ENCODE measurements around the gene TRANK1.
"Not testable (repeated sequence)": the region's sequence is repeated elsewhere in the genome, so short reads cannot be mapped to it uniquely, and the experiment has no call there.

Gene TRANK1

GRCh38 chr3:36957862-36958686 lies 13.2 kb upstream of the TRANK1 start:
- DNase-seq (ENCODE audit: low read depth in 3 of 3), result no peak

GRCh38 chr3:36957063-36957462 lies 12.2 kb upstream of the TRANK1 start:
- no peak for DNase-seq (ENCODE audit: low read depth in 3 of 3)

GRCh38 chr3:36956155-36956554 lies 11.3 kb upstream of the TRANK1 start:
- no peak for DNase-seq (ENCODE audit: low read depth in 3 of 3)

GRCh38 chr3:36954452-36955134 lies 9.7 kb upstream of the TRANK1 start:
- DNase-seq (ENCODE audit: low read depth in 3 of 3), result no peak

- not testable (repeated sequence) for DNase-seq (ENCODE audit: low read depth in 3 of 3)
Measured at GRCh38 chr3:36947814-36948213, 3.0 kb upstream of the TRANK1 start.

- DNase-seq (ENCODE audit: low read depth in 3 of 3), result no peak
Measured at GRCh38 chr3:36945333-36945980, 603 bp upstream of the TRANK1 start.

- DNase-seq (ENCODE audit: low read depth in 3 of 3), result peak in 2 of 3 experiments; percentile 13 to 38
Measured at GRCh38 chr3:36944012-36944640, 728 bp downstream of the TRANK1 start.

GRCh38 chr3:36943601-36944000 lies 1.3 kb downstream of the TRANK1 start:
- no peak for DNase-seq (ENCODE audit: low read depth in 3 of 3)

GRCh38 chr3:36942638-36943248 lies 2.1 kb downstream of the TRANK1 start:
- no peak for DNase-seq (ENCODE audit: low read depth in 3 of 3)

- DNase-seq (ENCODE audit: low read depth in 3 of 3), result no peak
Measured at GRCh38 chr3:36941658-36942057, 3.2 kb downstream of the TRANK1 start.

- no peak for DNase-seq (ENCODE audit: low read depth in 3 of 3)
Measured at GRCh38 chr3:36941162-36941561, 3.7 kb downstream of the TRANK1 start.

GRCh38 chr3:36937492-36937891 lies 7.4 kb downstream of the TRANK1 start:
- DNase-seq (ENCODE audit: low read depth in 3 of 3), result no peak

GRCh38 chr3:36933540-36934296 lies 11.1 kb downstream of the TRANK1 start:
- DNase-seq (ENCODE audit: low read depth in 3 of 3), result no peak

- not testable (repeated sequence) for DNase-seq (ENCODE audit: low read depth in 3 of 3)
Measured at GRCh38 chr3:36931424-36931823, 13.4 kb downstream of the TRANK1 start.

GRCh38 chr3:36928220-36928619 lies 16.6 kb downstream of the TRANK1 start:
- no peak for DNase-seq (ENCODE audit: low read depth in 3 of 3)

- no peak for DNase-seq (ENCODE audit: low read depth in 3 of 3)
Measured at GRCh38 chr3:36926292-36926897, 18.5 kb downstream of the TRANK1 start.

- DNase-seq (ENCODE audit: low read depth in 3 of 3), result no peak
Measured at GRCh38 chr3:36924744-36925521, 19.9 kb downstream of the TRANK1 start.

- no peak for DNase-seq (ENCODE audit: low read depth in 3 of 3)
Measured at GRCh38 chr3:36923981-36924743, 20.7 kb downstream of the TRANK1 start.

- DNase-seq (ENCODE audit: low read depth in 3 of 3), result no peak
Measured at GRCh38 chr3:36923523-36923943, 21.3 kb downstream of the TRANK1 start.
